Caco-2 (cell line): ENCODE data around the gene SEMA3F. TPM values are rescaled to one million over a fixed set of nuclear protein-coding genes. Genes with fewer than 3 reads are reported as not detected.

ENCODE experiments used
- BruUV-seq: library from RNA; stranded (reverse); fragments of 400-500 nt; replicated peaks from 2 replicates; lab custom pipeline; 2021; lab: Mats Ljungman, UMichigan
- CTCF ChIA-PET: fragments of 300-600 bp; sonication (Branson Sonifier 250); formaldehyde crosslinking; loops from one replicate; lab custom pipeline; 2022; ENCODE audit warnings: antibody characterized with exemption; lab: Charles Lee
- POLR2A ChIA-PET: fragments of 300-600 bp; sonication (Branson Sonifier 250); formaldehyde crosslinking; loops from one replicate; lab custom pipeline; 2022; ENCODE audit warnings: antibody characterized with exemption; lab: Charles Lee
- DNase-seq, 2 experiments: peaks; one replicate each; pipeline versions ENCODE4 v3.0.0 to v3.0.0-alpha.2; 2020 to 2022
- H3K27me3 ChIP-seq: replicated peaks from 2 replicates; pipeline ENCODE4 v1.6.0; 2011; ENCODE audit warnings: low read length; ENCODE audit not compliant: control insufficient read depth, insufficient read depth
- H3K36me3 ChIP-seq: 2 replicates; pipeline ENCODE4 v1.5.1; 2011; ENCODE audit warnings: low read length; ENCODE audit not compliant: control insufficient read depth, insufficient read depth
- H3K4me1 ChIP-seq: fragments of 250-450 bp; sonication (Bioruptor Pico); 2 replicates; pipeline ENCODE4 v1.5.1; 2020; ENCODE audit warnings: mild to moderate bottlenecking
- H3K4me3 ChIP-seq: 2 replicates; pipeline ENCODE4 v1.5.1; 2011; ENCODE audit warnings: low read depth, mild to moderate bottlenecking, control low read depth, low read length
- H3K9me3 ChIP-seq: fragments of 250-450 bp; sonication (Bioruptor Pico); 2 replicates; pipeline ENCODE4 v1.5.1; 2020; ENCODE audit warnings: mild to moderate bottlenecking, moderate library complexity
- H3K27ac Mint-ChIP-seq: one replicate; pipeline ENCODE4 v1.8.0; 2022; ENCODE audit warnings: mixed read lengths; ENCODE audit not compliant: unreplicated experiment
- H3K27me3 Mint-ChIP-seq: one replicate; pipeline ENCODE4 v1.8.0; 2022; ENCODE audit warnings: mixed read lengths; ENCODE audit not compliant: insufficient read depth, unreplicated experiment
- H3K36me3 Mint-ChIP-seq: one replicate; pipeline ENCODE4 v1.8.0; 2022; ENCODE audit warnings: mild to moderate bottlenecking, mixed read lengths; ENCODE audit not compliant: insufficient read depth, unreplicated experiment
- H3K4me1 Mint-ChIP-seq: one replicate; pipeline ENCODE4 v1.8.0; 2022; ENCODE audit warnings: low read depth, mixed read lengths; ENCODE audit not compliant: unreplicated experiment
- H3K4me3 Mint-ChIP-seq: one replicate; pipeline ENCODE4 v1.8.0; 2022; ENCODE audit warnings: mild to moderate bottlenecking, moderate library complexity, mixed read lengths; ENCODE audit not compliant: unreplicated experiment
- H3K9me3 Mint-ChIP-seq: one replicate; pipeline ENCODE4 v1.8.0; 2022; ENCODE audit warnings: mixed read lengths; ENCODE audit not compliant: unreplicated experiment
- CTCF ChIP-seq, 2 experiments: fragments of 200-600 bp in 1 of 2; IDR thresholded peaks; 1 replicate in 1 of 2; 2 replicates in 1 of 2; pipeline versions ENCODE4 v1.5.1 to v1.8.0; 2011 to 2022; ENCODE audit warnings: antibody characterized with exemption in 1 of 2, control low read depth in 1 of 2, inconsistent platforms in 1 of 2, low read depth in 1 of 2, low read length in 1 of 2, mild to moderate bottlenecking in 1 of 2, moderate library complexity in 1 of 2; ENCODE audit not compliant: insufficient read depth in 1 of 2, severe bottlenecking in 1 of 2, unreplicated experiment in 1 of 2
- intact Hi-C: fragments of 100-400 bp; cut with micrococcal nuclease; formaldehyde crosslinking; loops from one replicate; pipeline ENCODE4 v1.10.0; 2022; ENCODE audit not compliant: unreplicated experiment
- microRNA-seq: library from miRNA; unstranded; fragments of <30 nt; microRNA quantifications from one replicate; pipeline ENCODE4 v1.2.0, GENCODE V29; 2022
- total RNA-seq: library from RNA; stranded (reverse); gene quantifications from 2 replicates; pipeline ENCODE4 v1.2.3, GENCODE V29; 2022

SEMA3F gene
- total RNA-seq, 1 experiment from 2014 or later, result 16.5 TPM

- ChIA-PET POLR2A (no interaction called here), CTCF (interaction anchor here (0.6 to 0.7 kb wide), 3 partner anchors 31 to 1204 kb away, joined by 4 to 6 read pairs (median 6); no protein-coding TSS in a partner anchor)
- no peak overlapping the region for H3K4me3 Mint-ChIP-seq
- no peaks in the 10 kb centered on the region; the same call in none of the 2 replicates for H3K36me3 ChIP-seq
- intact Hi-C loops, result loop anchor here (2.0 kb wide), 1 partner anchor 61 kb away; the partner anchor contains the start of genes HYAL3 and NAA80
- H3K27me3 ChIP-seq, result no peaks in the 10 kb centered on the region
- no peaks in the 10 kb centered on the region for H3K9me3 Mint-ChIP-seq
- no peak for DNase-seq
- BruUV-seq, result no TSS peak
- no peak overlapping the region for H3K27ac Mint-ChIP-seq
- H3K36me3 Mint-ChIP-seq, result peaks cover 12% of the 10 kb centered on the region
- no peaks in the 10 kb centered on the region for H3K27me3 Mint-ChIP-seq
- H3K4me1 Mint-ChIP-seq, result peaks cover 13% of the 10 kb centered on the region
- H3K4me3 ChIP-seq, result no peak overlapping the region
- no peaks in the 10 kb centered on the region for H3K9me3 ChIP-seq
- peaks cover 23% of the 10 kb centered on the region for H3K4me1 ChIP-seq
- TF ChIP-seq CTCF (IDR thresholded peaks at IDR 0.05; ENCODE audit: insufficient read depth in 1 of 2, low read depth in 1 of 2, low read length in 1 of 2, severe bottlenecking in 1 of 2, unreplicated experiment in 1 of 2), result no peak
Measured at GRCh38 chr3:50237754-50238548, 82.8 kb downstream of the SEMA3F start.

GRCh38 chr3:50238549-50239026, 83.5 kb downstream of the SEMA3F start:
- POLR2A ChIA-PET, result no interaction called here
- intact Hi-C loops, result no loop called here
- TF ChIP-seq CTCF (IDR thresholded peaks at IDR 0.05; ENCODE audit: insufficient read depth in 1 of 2, low read depth in 1 of 2, low read length in 1 of 2, severe bottlenecking in 1 of 2, unreplicated experiment in 1 of 2), result no peak

More at GRCh38 chr3:50238549-50239026, 83.5 kb downstream of the SEMA3F start:
- BruUV-seq, result no TSS peak
- Histone ChIP-seq H3K27me3 (no peaks in the 10 kb centered on the region), H3K9me3 (no peaks in the 10 kb centered on the region), H3K36me3 (no peaks in the 10 kb centered on the region; the same call in none of the 2 replicates), H3K4me1 (peaks cover 23% of the 10 kb centered on the region), H3K4me3 (no peak overlapping the region)
- no peak for DNase-seq
- Mint-ChIP-seq H3K4me3 (no peak overlapping the region), H3K9me3 (no peaks in the 10 kb centered on the region), H3K27me3 (no peaks in the 10 kb centered on the region), H3K4me1 (peaks cover 13% of the 10 kb centered on the region), H3K36me3 (peaks cover 12% of the 10 kb centered on the region), H3K27ac (no peak overlapping the region)
- CTCF ChIA-PET, result interaction anchor here (0.6 kb wide), 1 partner anchor 1204 kb away, joined by 4 read pairs; no protein-coding TSS in a partner anchor

Small RNA genes lying within 50 kb of the gene (microRNA-seq; reads per million reads assigned to microRNA genes)
- gene MIR566 (not detected), gene MIR5787 (not detected)

Other genes with a start within 250 kb of the SEMA3F start
- 7.4 and 7.7 TPM in 2 replicates for gene MON1A, start 225.5 kb upstream of the SEMA3F start, total RNA-seq
- gene RBM6, start 215.2 kb upstream of the SEMA3F start, total RNA-seq, result 69.8 and 74.1 TPM in 2 replicates
- 145 and 166 TPM in 2 replicates for gene RBM5, start 66.4 kb upstream of the SEMA3F start, total RNA-seq
- 0.50 TPM in 1 of 2 replicates, not detected in the other for gene GNAT1, start 36.3 kb downstream of the SEMA3F start, total RNA-seq
- 11.4 and 16.8 TPM in 2 replicates for gene SLC38A3, start 49.9 kb downstream of the SEMA3F start, total RNA-seq
- gene GNAI2, start 80.9 kb downstream of the SEMA3F start, total RNA-seq, result 59.3 and 62.0 TPM in 2 replicates
- gene SEMA3B, start 113.8 kb downstream of the SEMA3F start, total RNA-seq, result 19.7 and 21.8 TPM in 2 replicates
- not detected in 2 replicates for gene LSMEM2, start 123.8 kb downstream of the SEMA3F start, total RNA-seq
- 88.0 and 89.5 TPM in 2 replicates for gene IFRD2, start 137.1 kb downstream of the SEMA3F start, total RNA-seq
- gene HYAL3, start 144.1 kb downstream of the SEMA3F start, total RNA-seq, result 5.2 and 6.8 TPM in 2 replicates
- gene NAA80, start 144.1 kb downstream of the SEMA3F start, total RNA-seq, result 6.7 and 8.2 TPM in 2 replicates
- 2.3 and 2.6 TPM in 2 replicates for gene HYAL1, start 148.2 kb downstream of the SEMA3F start, total RNA-seq
- 30.1 and 31.6 TPM in 2 replicates for gene HYAL2, start 167.4 kb downstream of the SEMA3F start, total RNA-seq
- gene TUSC2, start 172.9 kb downstream of the SEMA3F start, total RNA-seq, result 34.9 and 38.3 TPM in 2 replicates
- gene RASSF1, start 185.5 kb downstream of the SEMA3F start, total RNA-seq, result 26.7 and 28.1 TPM in 2 replicates
- gene ZMYND10, start 190.4 kb downstream of the SEMA3F start, total RNA-seq, result 0.23 and 0.29 TPM in 2 replicates
- gene NPRL2, start 195.5 kb downstream of the SEMA3F start, total RNA-seq, result 23.7 and 29.8 TPM in 2 replicates
- gene CYB561D2, start 195.5 kb downstream of the SEMA3F start, total RNA-seq, result 21.2 and 21.4 TPM in 2 replicates
- 23.9 TPM in 2 replicates for gene TMEM115, start 204.2 kb downstream of the SEMA3F start, total RNA-seq